ENCODE data around the gene DCPS.
"Not testable (repeated sequence)": the region's sequence is repeated elsewhere in the genome, so short reads cannot be mapped to it uniquely, and the experiment has no call there.

DCPS gene, protein sequence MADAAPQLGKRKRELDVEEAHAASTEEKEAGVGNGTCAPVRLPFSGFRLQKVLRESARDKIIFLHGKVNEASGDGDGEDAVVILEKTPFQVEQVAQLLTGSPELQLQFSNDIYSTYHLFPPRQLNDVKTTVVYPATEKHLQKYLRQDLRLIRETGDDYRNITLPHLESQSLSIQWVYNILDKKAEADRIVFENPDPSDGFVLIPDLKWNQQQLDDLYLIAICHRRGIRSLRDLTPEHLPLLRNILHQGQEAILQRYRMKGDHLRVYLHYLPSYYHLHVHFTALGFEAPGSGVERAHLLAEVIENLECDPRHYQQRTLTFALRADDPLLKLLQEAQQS

DNA sequence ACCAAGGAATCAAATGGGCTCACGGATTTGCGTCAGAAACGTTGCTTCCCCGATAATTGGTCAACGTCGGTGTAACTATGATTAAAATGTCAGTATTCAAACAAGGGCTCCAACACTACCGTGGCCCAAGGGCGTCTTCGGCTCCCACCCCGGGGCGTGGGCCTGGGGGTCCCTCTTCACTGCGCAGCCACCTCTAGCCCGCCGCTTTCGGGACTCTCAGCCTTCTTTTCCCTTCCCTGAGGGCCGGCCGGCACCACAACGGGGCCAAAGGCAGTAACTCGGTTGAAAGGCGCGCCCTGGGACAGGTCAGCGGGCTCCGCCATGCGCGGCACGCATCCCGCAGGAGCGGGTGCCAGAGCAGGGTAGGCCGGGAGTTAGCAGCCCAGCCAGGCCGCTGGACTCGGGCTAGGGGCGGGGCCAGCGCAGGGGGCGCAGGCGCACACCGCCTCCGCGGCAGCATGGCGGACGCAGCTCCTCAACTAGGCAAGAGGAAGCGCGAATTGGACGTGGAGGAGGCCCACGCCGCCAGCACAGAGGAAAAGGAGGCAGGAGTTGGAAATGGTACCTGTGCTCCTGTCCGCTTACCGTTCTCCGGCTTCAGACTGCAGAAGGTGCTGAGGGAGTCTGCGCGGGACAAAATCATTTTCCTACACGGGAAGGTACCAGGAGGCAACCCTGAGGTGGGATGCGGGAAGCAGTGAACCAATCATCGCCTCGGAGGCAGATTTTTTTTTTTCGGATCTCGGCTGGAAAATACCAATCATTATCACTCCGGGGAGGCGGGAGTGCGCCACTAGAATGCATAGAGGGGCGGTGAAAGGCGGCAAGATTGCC is at the start of gene DCPS:
TSS of gene DCPS (plus strand) at position 438 of the 834 bp plus-strand sequence. CDS start at position 459, 21 bp downstream.
- Histone ChIP-seq H3K9me2 (ENCODE audit: low read depth, low read length) (no peaks in the 10 kb centered on the region), H3K4me1 (ENCODE audit: insufficient read depth, low read length, severe bottlenecking) (peaks cover 27% of the 10 kb centered on the region), H3K4me3 (ENCODE audit: low read depth, low read length, poor library complexity, severe bottlenecking) (peak within 1 kb of the TSS; percentile 79), H2AFZ (ENCODE audit: low read length) (no peak within 1 kb of the TSS), H3F3A (ENCODE audit: insufficient read depth, low read length) (no peaks in the 10 kb centered on the region), H3K27me3 (ENCODE audit: insufficient read depth, low read length) (no peaks in the 10 kb centered on the region), H3K9ac (ENCODE audit: low read length) (peak within 1 kb of the TSS; percentile 90), H3K9me3 (ENCODE audit: low read length) (no peaks in the 10 kb centered on the region), H4K20me1 (ENCODE audit: insufficient read depth, low read length) (no peaks in the 10 kb centered on the region), H3K79me2 (ENCODE audit: insufficient read depth, low read length) (0 out of 2 replicates have a peak, but pooled peaks cover 6% of the 10 kb centered on the region), H3K36me3 (ENCODE audit: insufficient read depth, low read length) (peaks cover 12% of the 10 kb centered on the region; the same call in 1 of the 2 replicates), H3K4me2 (ENCODE audit: low read length) (peak within 1 kb of the TSS; percentile 73), H3K27ac (ENCODE audit: low read depth, low read length, poor library complexity, severe bottlenecking) (peak within 1 kb of the TSS; percentile 64)
- TF ChIP-seq, protein P1, sequence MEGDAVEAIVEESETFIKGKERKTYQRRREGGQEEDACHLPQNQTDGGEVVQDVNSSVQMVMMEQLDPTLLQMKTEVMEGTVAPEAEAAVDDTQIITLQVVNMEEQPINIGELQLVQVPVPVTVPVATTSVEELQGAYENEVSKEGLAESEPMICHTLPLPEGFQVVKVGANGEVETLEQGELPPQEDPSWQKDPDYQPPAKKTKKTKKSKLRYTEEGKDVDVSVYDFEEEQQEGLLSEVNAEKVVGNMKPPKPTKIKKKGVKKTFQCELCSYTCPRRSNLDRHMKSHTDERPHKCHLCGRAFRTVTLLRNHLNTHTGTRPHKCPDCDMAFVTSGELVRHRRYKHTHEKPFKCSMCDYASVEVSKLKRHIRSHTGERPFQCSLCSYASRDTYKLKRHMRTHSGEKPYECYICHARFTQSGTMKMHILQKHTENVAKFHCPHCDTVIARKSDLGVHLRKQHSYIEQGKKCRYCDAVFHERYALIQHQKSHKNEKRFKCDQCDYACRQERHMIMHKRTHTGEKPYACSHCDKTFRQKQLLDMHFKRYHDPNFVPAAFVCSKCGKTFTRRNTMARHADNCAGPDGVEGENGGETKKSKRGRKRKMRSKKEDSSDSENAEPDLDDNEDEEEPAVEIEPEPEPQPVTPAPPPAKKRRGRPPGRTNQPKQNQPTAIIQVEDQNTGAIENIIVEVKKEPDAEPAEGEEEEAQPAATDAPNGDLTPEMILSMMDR (IDR thresholded peaks at IDR 0.05; ENCODE audit: low read length), result no peak
- no peak for TF ChIP-seq EZH2 (IDR thresholded peaks at IDR 0.05; ENCODE audit: borderline replicate concordance, low read length)

DNA sequence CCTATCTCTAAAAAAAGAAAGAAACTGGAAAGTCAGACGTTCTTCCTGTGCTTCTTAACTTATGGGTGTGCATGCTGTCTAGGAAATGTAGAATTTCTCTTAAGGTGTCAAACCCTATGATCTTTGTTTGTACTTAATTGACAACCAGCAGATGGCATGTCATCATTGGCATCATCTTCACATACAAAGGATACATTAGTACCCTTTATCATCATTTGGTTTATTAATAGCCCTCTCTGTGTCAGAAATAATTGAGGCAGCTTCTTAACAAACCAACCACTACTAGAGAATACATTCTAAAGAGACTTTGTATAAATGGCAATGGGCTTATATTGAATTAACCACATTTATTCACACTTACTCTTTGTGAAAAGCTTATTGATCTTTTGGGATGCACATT is 49.0 kb upstream of the DCPS start:
- Histone ChIP-seq H3K4me3 (ENCODE audit: low read depth, low read length, poor library complexity, severe bottlenecking) (no peak overlapping the region), H2AFZ (ENCODE audit: low read length) (no peak overlapping the region), H3K4me2 (ENCODE audit: low read length) (no peak overlapping the region), H3K36me3 (ENCODE audit: insufficient read depth, low read length) (peaks cover 14% of the 10 kb centered on the region; the same call in 1 of the 2 replicates), H3K27ac (ENCODE audit: low read depth, low read length, poor library complexity, severe bottlenecking) (no peak overlapping the region), H4K20me1 (ENCODE audit: insufficient read depth, low read length) (no peaks in the 10 kb centered on the region), H3K27me3 (ENCODE audit: insufficient read depth, low read length) (no peaks in the 10 kb centered on the region), H3K4me1 (ENCODE audit: insufficient read depth, low read length, severe bottlenecking) (no peaks in the 10 kb centered on the region), H3K9me3 (ENCODE audit: low read length) (no peaks in the 10 kb centered on the region), H3K9ac (ENCODE audit: low read length) (no peak overlapping the region), H3F3A (ENCODE audit: insufficient read depth, low read length) (no peaks in the 10 kb centered on the region; the same call in 1 of the 2 replicates), H3K9me2 (ENCODE audit: low read depth, low read length) (no peaks in the 10 kb centered on the region), H3K79me2 (ENCODE audit: insufficient read depth, low read length) (no peaks in the 10 kb centered on the region)
- TF ChIP-seq, protein P1 (IDR thresholded peaks at IDR 0.05; ENCODE audit: low read length), result no peak
- TF ChIP-seq EZH2 (IDR thresholded peaks at IDR 0.05; ENCODE audit: borderline replicate concordance, low read length), result no peak

DNA sequence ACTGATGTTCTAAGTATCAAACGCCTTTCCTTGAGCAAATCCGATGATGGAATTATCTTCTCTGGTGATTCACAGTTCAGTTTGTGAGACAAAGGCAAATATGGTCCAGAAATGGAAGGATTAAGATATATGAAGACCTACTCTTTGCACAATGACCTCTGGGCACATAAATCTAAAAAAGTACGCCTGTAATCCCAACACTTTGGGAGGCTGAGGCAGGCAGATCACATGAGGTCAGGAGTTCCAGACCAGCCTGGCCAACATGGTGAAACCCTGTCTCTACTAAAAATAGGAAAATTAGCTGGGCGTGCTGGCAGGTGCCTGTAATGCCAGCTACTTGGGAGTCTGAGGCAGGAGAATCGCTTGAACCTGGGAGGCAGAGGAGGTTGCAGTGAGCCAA is 48.4 kb upstream of the DCPS start:
- not testable (repeated sequence) for H3K9me3 ChIP-seq (ENCODE audit: low read length); H4K20me1 ChIP-seq (ENCODE audit: insufficient read depth, low read length); H3F3A ChIP-seq (ENCODE audit: insufficient read depth, low read length); H3K4me2 ChIP-seq (ENCODE audit: low read length); H3K79me2 ChIP-seq (ENCODE audit: insufficient read depth, low read length); H2AFZ ChIP-seq (ENCODE audit: low read length); H3K9me2 ChIP-seq (ENCODE audit: low read depth, low read length); H3K4me1 ChIP-seq (ENCODE audit: insufficient read depth, low read length, severe bottlenecking); H3K4me3 ChIP-seq (ENCODE audit: low read depth, low read length, poor library complexity, severe bottlenecking); H3K9ac ChIP-seq (ENCODE audit: low read length); H3K27me3 ChIP-seq (ENCODE audit: insufficient read depth, low read length); H3K27ac ChIP-seq (ENCODE audit: low read depth, low read length, poor library complexity, severe bottlenecking)
- H3K36me3 ChIP-seq (ENCODE audit: insufficient read depth, low read length), result peaks cover 17% of the 10 kb centered on the region; the same call in 1 of the 2 replicates

Measured in OCI-LY1 (cell line).